GM12891 (cell line): ENCODE results near the gene ITM2C.

ENCODE experiments used
- DNase-seq: peaks from one replicate; pipeline ENCODE4 v3.0.0; 2011; ENCODE audit warnings: low spot score; ENCODE audit not compliant: insufficient read length
- FAIRE-seq: peaks from 2 replicates; lab custom pipeline; 2011; peaks lifted over from hg19 to GRCh38; lab: Jason Lieb, UNC
- PAX5 ChIP-seq: IDR thresholded peaks from 2 replicates; pipeline ENCODE4 v1.6.1; 2011; ENCODE audit warnings: low read length, moderate library complexity, mild to moderate bottlenecking; ENCODE audit not compliant: insufficient read depth, severe bottlenecking
- POLR2A ChIP-seq: IDR thresholded peaks from 2 replicates; pipeline ENCODE4 v1.6.1; 2011; ENCODE audit warnings: low read depth, low read length, control low read depth
- POLR2AphosphoS5 ChIP-seq: IDR thresholded peaks from 2 replicates; pipeline ENCODE4 v1.6.1; 2011; ENCODE audit warnings: low read depth, low read length, control low read depth
- POU2F2 ChIP-seq: IDR thresholded peaks from 2 replicates; pipeline ENCODE4 v1.6.1; 2011; ENCODE audit warnings: low read depth, mild to moderate bottlenecking, control low read depth, low read length, moderate library complexity
- SPI1 ChIP-seq: IDR thresholded peaks from 2 replicates; pipeline ENCODE4 v1.6.1; 2011; ENCODE audit warnings: low read depth, low read length, control low read depth
- TAF1 ChIP-seq: IDR thresholded peaks from 2 replicates; pipeline ENCODE4 v1.6.1; 2011; ENCODE audit warnings: low read depth, low read length, control low read depth

ITM2C gene

DNA sequence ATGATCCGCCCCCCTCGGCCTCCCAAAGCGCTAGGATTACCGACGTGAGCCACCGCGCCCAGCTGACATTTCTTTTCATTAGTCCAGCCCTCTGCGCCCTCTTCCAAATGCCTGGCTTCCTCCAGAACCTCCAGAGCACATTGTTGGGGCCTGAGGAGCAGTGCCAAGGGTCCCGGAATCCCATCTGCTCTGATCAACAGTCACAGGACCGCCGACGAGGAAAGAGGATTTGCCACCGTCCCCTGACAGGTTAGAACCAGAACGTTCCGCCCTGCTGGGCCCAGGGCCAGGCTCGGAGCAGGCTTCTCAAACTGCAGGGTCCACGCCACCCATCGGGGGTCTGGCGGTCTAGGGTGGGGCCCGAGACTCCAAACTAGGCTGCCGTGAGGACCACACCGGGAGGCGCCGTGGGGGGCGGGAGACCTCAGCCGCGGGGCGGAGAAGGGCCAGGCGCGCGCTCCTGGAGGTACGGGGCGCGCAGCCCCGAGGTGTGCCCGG lies 36.9 kb upstream of the ITM2C start:
- DNase-seq (no peak), FAIRE-seq (no peak)
- TF ChIP-seq TAF1 (no peak), POLR2A (no peak), SPI1 (no peak), PAX5 (no peak), POU2F2 (no peak), POLR2AphosphoS5 (no peak)

DNA sequence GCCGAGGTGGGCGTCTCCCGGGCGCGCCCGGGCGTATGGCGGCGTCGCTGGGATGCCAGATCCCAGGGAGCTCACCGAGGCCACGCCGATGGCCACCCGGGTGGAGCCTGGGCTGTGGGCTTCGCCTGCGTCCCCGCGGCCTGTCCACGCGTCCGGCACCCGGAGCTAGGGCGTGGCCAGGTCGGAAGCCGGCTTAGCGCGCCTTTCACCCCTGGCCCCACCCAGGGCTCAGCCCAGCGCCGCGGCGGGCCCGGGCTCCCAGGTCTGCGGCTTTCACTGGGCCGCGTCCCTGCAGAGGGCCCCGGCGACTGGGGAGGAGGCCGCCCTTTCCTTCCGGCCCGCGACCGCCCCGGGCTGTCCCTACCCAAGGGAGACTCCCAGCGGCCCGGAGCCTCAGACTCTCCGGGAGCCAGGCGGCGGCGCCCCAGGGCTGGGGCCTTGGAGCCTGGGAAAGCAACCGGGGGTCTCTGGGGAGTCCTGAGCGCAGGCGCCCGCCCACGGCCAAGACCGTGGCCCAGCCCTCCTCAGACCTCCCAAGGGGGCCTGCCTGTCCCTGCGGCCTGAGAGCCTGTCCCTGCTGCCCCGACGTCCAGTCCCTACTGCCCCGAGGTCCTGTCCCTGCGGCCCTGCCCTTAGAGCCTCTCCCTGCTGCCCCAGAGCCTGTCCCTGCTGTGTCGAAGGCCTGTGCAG lies 36.3 kb upstream of the ITM2C start:
- DNase-seq (peak; percentile 46), FAIRE-seq (peak; percentile 61)
- TF ChIP-seq POLR2A = no peak
- TF ChIP-seq TAF1 = no peak

DNA sequence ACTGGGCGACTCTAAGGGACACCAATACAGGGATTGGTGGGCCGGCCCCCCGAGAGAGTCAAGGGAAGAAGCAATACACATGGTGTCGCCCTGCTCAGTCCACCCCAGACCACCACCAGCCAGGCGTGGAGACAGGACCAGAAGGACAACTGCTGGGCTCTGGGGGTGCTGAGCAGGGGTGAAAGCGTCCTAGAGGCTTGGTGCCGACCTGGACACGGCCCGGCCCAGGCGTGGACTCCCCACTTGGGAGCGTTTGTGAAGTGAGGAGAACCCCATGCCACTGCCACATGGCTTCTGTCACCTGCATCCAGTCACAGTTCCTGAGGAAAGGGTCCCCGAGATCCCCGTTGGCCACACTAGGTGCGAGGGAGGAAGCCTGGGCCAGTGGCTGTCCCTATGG lies 35.4 kb upstream of the ITM2C start:
- DNase-seq (no peak), FAIRE-seq (no peak)
- TF ChIP-seq POLR2A = no peak
- TF ChIP-seq POU2F2 = no peak
- no peak for TF ChIP-seq SPI1
- no peak for TF ChIP-seq POLR2AphosphoS5
- no peak for TF ChIP-seq PAX5
- no peak for TF ChIP-seq TAF1

DNA sequence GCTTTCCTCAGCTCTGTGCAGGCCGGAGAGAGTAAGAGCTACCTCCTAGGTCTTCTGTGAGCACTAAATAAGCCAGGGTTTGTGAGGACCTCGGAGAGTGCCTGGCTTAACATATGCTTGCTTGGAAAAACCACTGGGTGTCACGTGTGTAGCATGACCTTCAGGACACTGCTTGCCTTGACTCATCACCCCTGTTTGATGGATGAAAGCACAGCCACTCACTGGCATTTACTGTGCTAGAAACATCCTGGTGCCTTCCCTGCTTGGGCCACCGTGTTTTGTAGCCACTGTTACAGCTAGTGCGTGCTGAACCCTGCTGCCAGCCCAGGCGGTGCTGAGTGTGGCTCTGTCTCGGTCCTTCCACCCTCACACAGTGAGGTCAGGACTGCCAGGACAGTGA lies 34.8 kb upstream of the ITM2C start:
- FAIRE-seq (no peak), DNase-seq (no peak)
- TF ChIP-seq POLR2A (no peak), POLR2AphosphoS5 (no peak), TAF1 (no peak), PAX5 (no peak), POU2F2 (no peak), SPI1 (no peak)

DNA sequence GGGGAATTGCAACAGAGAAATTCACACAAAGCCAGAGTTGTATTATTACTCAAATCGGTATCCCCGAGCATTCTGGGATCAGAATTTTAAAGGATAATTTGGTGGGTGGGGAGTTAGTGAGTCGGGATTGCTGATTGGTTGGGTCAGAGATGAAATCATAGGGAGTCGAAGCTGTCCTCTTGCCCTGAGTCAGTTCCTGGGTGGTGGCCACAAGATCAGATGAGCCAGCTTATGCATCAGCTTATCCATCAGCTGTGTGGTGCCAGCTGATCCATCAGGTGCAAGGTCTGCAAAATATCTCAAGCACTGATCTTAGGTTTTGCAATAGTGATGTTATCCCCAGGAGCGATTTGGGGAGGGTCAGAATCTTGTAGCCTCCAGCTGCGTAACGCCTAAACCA lies 34.3 kb upstream of the ITM2C start:
- FAIRE-seq (no peak), DNase-seq (no peak)

DNA sequence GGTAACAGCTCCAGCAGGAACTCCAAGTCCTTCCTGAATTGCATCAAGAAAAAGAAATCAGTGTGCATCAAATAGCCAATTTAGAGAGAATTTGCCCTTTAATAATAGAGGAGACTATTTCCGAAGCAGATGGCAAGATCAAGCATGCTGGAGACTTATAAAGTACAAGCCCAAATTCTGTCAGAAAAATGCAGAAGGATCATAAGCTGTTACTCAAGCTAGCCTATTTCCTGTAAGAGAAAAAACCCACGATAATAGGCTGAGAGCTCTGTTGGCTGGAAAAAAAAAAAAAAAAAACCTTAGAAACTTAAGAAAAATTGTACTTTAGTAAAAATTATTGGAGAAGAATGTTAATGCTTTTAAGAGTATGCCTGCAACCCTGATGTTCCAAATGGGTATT lies 24.4 kb upstream of the ITM2C start:
- TF ChIP-seq POLR2A (no peak), POU2F2 (no peak), PAX5 (no peak), POLR2AphosphoS5 (no peak), TAF1 (no peak), SPI1 (no peak)
- DNase-seq (no peak), FAIRE-seq (no peak)

More for the DNA sequence above, 34.3 kb upstream of the ITM2C start:
- TF ChIP-seq POLR2A (no peak), POLR2AphosphoS5 (no peak), PAX5 (no peak), TAF1 (no peak)

DNA sequence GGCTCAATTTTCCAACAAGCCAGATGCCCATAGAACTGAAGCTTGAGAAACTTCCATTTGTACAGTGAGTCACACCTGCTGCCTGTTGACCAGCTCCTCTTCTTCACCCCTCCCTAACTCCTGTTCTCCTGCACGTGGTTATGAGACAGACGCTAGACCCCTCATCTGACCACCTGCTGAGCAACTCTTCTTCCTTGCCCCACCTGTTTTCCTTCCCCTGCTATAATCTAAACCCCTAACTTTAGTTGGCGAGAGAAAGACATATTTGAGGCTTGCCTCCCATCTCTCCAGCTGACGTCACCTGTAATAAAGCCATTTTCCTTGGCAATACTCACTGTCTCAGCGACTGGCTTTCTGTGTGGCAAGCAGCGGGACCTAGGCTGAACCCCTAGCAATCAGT lies 22.3 kb upstream of the ITM2C start:
- DNase-seq (no peak), FAIRE-seq (no peak)
- no peak for TF ChIP-seq PAX5

DNA sequence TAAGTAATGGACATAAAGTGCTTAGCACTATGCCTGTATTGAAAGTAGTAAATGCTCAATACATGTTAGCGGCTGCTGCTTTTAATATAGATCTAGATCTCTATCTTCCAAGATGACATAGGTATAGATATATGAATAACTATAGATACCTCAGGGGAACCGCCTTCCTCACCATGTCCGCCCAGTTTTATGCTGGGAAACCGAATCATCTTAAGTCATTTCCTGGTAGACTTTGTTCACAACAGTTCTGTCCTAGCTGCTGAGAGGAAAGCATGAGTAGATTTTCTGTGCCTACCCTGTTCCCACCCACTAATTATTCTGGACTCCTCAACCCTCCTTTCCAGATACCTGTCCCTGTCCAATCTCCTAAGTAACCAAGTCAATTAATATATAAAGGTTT lies 21.6 kb upstream of the ITM2C start:
- no peak for FAIRE-seq
- TF ChIP-seq PAX5 = no peak
- TF ChIP-seq SPI1 = no peak
- no peak for TF ChIP-seq POU2F2
- TF ChIP-seq TAF1 = no peak
- TF ChIP-seq POLR2A = no peak
- TF ChIP-seq POLR2AphosphoS5 = no peak
- no peak for DNase-seq

DNA sequence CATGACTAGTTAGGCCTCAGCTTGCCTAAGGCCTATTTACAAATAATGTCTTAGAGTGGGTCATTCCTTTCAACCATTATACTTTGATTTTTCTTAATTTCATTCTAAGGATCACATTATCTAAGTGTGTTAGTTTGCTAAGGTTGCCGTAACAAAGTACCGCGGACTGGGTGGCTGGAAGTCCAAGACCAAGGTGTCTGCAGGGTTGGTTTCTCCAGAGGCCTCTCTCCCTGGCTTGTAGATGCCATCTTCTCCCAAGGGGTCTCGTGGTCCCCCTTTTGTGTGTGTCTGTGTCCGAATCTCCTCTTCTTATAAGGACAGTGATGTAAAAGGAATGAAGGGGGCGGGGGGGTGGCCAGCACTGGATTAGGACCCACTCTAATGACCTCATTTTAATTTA lies 18.4 kb upstream of the ITM2C start:
- DNase-seq (no peak), FAIRE-seq (no peak)
- TF ChIP-seq POLR2AphosphoS5 (no peak), TAF1 (no peak), POU2F2 (no peak), POLR2A (no peak), SPI1 (no peak), PAX5 (no peak)

DNA sequence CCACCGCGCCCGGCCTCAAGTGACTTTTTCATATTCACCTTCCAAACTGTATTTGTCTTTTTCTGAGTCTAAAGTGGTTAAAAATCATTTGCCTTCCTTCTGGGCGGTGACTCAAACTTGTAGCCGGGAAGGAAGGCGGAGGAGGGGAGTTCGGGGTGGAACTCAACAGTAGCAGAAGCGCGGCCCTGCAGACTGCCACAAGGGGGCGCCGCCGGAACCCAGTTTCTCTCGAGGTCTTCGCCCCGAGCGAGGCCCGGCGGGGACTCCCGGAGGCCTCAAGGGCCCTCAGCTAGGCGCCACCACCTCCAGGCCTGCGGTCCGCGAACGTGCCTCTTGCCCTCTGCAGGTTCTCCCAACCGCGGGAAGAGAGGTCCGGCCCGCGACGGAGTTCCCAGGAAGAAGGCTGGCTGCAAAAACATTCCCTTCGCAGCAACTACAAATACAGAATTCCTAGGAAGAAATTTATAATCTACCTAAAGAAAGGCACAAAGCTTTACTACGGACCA lies 16.8 kb upstream of the ITM2C start:
- DNase-seq (peak; percentile 85), FAIRE-seq (peak; percentile 95)
- TF ChIP-seq POU2F2 (no peak), POLR2AphosphoS5 (no peak), PAX5 (no peak), TAF1 (no peak), SPI1 (no peak), POLR2A (no peak)
